ENCODE measurements around the gene PTK6.

Gene PTK6

DNA sequence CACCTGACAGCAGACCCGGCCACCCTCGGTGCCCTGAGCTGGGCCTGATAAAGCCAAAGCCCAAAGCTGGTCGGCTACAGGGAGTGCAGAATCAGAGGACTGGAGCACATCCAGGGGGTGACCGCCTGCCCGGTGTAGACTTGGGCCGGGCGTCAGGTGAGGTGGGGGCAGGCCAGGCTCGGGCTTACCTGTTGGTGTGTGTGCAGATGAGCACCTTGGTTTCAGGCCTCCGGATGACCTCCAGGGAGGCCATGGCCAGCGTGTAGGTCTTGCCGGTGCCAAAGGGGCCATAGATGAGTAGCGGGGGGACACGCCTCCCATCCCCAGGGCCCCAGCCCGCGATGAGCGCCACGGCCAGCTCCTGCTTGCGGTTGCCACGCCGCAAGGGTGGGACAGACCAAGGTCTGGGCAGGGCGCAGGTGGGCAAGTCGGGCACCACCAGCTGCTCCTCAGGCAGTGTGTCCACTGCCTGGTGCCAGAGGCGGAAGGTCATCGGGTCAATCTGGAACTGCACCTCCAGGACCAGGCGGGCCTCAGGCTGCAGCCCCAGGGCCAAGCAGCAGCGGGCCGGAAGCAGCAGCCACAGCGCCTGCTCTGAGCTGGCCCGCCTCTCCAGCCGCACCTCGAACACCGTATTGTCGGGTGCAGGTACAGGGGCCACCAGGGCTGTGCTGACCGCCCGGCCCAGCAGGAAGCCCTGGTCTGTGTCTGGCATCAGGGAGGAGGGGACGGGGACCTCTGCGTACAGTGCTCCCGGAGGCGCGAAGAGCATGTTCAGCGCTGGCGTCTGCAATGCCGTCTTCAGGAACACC lies 31.2 kb upstream of the PTK6 start:
- Histone ChIP-seq H3K4me1 (ENCODE audit: control insufficient read depth, insufficient read depth, low read length, poor library complexity, severe bottlenecking) (no peaks in the 10 kb centered on the region), H3K9me3 (ENCODE audit: control insufficient read depth, low read length) (no peaks in the 10 kb centered on the region), H3K27ac (ENCODE audit: low read depth, low read length, severe bottlenecking) (no peak overlapping the region), H3K4me3 (ENCODE audit: extremely low read depth, insufficient read depth, low read length, poor library complexity, severe bottlenecking) (no peak overlapping the region), H3K36me3 (ENCODE audit: control insufficient read depth, insufficient read depth, low read length) (no peaks in the 10 kb centered on the region)
- 95% methylated on average over 33 to 43 of the region's 43 CpGs for WGBS, 2 experiments (ENCODE audit: insufficient coverage in 2 of 2)

DNA sequence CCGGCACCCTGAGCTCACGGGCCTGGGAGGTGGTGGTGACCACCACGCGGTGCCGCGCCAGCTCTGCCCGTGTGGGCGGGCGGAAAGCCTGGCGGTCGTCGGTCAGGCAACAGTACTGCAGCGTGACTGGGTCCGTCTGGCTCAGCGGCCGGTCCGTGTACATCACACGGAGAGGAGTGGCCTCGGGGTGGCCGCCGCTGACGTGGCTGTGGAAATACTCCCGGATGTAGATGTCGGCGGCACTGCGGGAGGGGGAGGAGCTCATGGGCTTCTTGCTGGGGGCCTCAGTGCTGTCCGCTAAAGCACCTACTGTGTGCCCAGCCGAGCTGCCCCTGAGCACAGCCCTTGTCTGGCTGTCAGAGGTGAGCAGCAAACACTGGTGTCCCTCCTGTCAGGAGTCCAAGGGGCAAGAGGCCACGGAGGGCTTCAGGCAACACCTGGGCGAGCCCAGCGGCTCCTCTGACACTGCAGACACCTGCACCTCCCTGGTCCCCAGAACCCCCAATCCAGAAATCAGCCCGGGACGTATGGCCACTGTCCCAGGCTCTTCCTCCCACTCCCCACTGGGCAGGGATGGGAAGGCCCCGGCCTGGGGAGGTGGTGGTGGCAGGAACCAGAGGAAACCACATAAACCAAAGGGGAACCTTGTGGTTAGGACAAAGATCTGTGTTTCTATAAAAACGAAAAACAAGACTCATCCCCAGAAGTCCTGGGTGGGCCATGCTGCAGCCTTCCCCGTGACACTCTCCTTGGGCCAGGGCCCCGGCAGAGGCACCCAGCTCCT lies 30.4 kb upstream of the PTK6 start:
- Histone ChIP-seq H3K36me3 (ENCODE audit: control insufficient read depth, insufficient read depth, low read length) (peaks cover 3% of the 10 kb centered on the region), H3K27ac (ENCODE audit: low read depth, low read length, severe bottlenecking) (no peak overlapping the region), H3K9me3 (ENCODE audit: control insufficient read depth, low read length) (no peaks in the 10 kb centered on the region), H3K4me3 (ENCODE audit: extremely low read depth, insufficient read depth, low read length, poor library complexity, severe bottlenecking) (no peak overlapping the region), H3K4me1 (ENCODE audit: control insufficient read depth, insufficient read depth, low read length, poor library complexity, severe bottlenecking) (no peaks in the 10 kb centered on the region)
- 94% methylated on average over 32 to 36 of the region's 37 CpGs for WGBS, 2 experiments (ENCODE audit: insufficient coverage in 2 of 2)

DNA sequence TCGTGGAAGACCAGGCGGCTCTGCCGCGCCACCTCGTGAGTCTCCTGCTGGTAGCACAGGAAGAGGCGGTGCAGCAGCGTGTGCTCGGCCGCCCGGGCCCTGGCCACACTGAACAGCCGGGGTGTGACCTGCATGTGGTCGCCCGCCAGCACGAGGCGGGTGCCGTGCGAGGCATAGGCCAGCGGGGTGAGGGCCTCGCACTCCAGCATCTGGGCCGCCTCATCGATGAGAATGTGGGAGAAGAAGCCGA lies 29.9 kb upstream of the PTK6 start:
- Histone ChIP-seq H3K4me1 (ENCODE audit: control insufficient read depth, insufficient read depth, low read length, poor library complexity, severe bottlenecking) (no peaks in the 10 kb centered on the region), H3K4me3 (ENCODE audit: extremely low read depth, insufficient read depth, low read length, poor library complexity, severe bottlenecking) (no peak overlapping the region), H3K27ac (ENCODE audit: low read depth, low read length, severe bottlenecking) (no peak overlapping the region), H3K36me3 (ENCODE audit: control insufficient read depth, insufficient read depth, low read length) (peaks cover 3% of the 10 kb centered on the region), H3K9me3 (ENCODE audit: control insufficient read depth, low read length) (no peaks in the 10 kb centered on the region)
- 97% methylated on average over 21 to 22 of the region's 22 CpGs for WGBS, 2 experiments (ENCODE audit: insufficient coverage in 2 of 2)

- Histone ChIP-seq H3K9me3 (ENCODE audit: control insufficient read depth, low read length) (no peaks in the 10 kb centered on the region), H3K27ac (ENCODE audit: low read depth, low read length, severe bottlenecking) (no peak overlapping the region), H3K4me3 (ENCODE audit: extremely low read depth, insufficient read depth, low read length, poor library complexity, severe bottlenecking) (no peak overlapping the region), H3K36me3 (ENCODE audit: control insufficient read depth, insufficient read depth, low read length) (peaks cover 8% of the 10 kb centered on the region), H3K4me1 (ENCODE audit: control insufficient read depth, insufficient read depth, low read length, poor library complexity, severe bottlenecking) (no peaks in the 10 kb centered on the region)
- 91% methylated on average over 42 of the region's 46 CpGs for WGBS, 2 experiments (ENCODE audit: insufficient coverage in 2 of 2)
These were observed 29.4 kb upstream of the PTK6 start for GRCh38 chr20:63566395-63567135.

DNA sequence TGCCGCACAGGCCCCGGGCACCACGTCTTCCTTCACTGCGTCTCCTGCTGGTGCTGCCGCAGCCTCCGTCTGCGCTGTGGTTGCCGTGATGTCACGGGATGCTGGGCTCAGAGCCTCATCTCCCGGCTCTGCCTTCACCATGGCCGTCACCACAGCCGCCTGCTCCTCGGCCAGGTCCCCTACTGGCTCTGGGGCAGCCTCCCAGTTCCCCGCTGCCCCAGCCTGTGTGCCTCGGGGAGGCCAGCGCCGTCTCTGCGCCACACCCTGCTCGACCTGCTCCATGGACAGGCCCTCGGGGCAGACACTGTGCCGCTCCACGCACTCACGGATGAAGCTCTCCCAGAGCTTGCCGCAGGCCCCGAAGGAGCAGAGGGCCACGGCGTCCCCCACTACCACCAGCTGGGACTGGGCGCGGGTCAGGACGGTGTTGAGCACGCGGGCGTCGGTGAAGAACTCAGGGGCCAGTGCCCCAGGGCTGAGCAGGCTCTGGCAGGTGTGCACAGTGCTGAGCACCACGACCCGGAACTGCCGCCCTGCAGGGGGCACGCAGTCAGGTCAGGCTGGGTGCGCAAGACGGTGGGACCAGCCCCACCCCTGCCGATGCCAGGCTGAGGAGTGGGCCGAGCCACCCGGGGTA lies 28.6 kb upstream of the PTK6 start:
- Histone ChIP-seq H3K4me3 (ENCODE audit: extremely low read depth, insufficient read depth, low read length, poor library complexity, severe bottlenecking) (no peak overlapping the region), H3K9me3 (ENCODE audit: control insufficient read depth, low read length) (no peaks in the 10 kb centered on the region), H3K27ac (ENCODE audit: low read depth, low read length, severe bottlenecking) (no peak overlapping the region), H3K4me1 (ENCODE audit: control insufficient read depth, insufficient read depth, low read length, poor library complexity, severe bottlenecking) (no peaks in the 10 kb centered on the region), H3K36me3 (ENCODE audit: control insufficient read depth, insufficient read depth, low read length) (peaks cover 15% of the 10 kb centered on the region)
- WGBS, 2 experiments (ENCODE audit: insufficient coverage in 2 of 2): 96 to 97% methylated on average over 30 to 40 of the region's 43 CpGs

GRCh38 chr20:63565021-63565698 lies 28.0 kb upstream of the PTK6 start:
- Histone ChIP-seq H3K9me3 (ENCODE audit: control insufficient read depth, low read length) (no peaks in the 10 kb centered on the region), H3K4me3 (ENCODE audit: extremely low read depth, insufficient read depth, low read length, poor library complexity, severe bottlenecking) (no peak overlapping the region), H3K36me3 (ENCODE audit: control insufficient read depth, insufficient read depth, low read length) (peaks cover 16% of the 10 kb centered on the region), H3K4me1 (ENCODE audit: control insufficient read depth, insufficient read depth, low read length, poor library complexity, severe bottlenecking) (no peaks in the 10 kb centered on the region), H3K27ac (ENCODE audit: low read depth, low read length, severe bottlenecking) (no peak overlapping the region)
- WGBS, 2 experiments (ENCODE audit: insufficient coverage in 2 of 2): 97% methylated on average over 61 of the region's 61 CpGs

- Histone ChIP-seq H3K36me3 (ENCODE audit: control insufficient read depth, insufficient read depth, low read length) (peaks cover 16% of the 10 kb centered on the region), H3K4me1 (ENCODE audit: control insufficient read depth, insufficient read depth, low read length, poor library complexity, severe bottlenecking) (no peaks in the 10 kb centered on the region), H3K9me3 (ENCODE audit: control insufficient read depth, low read length) (no peaks in the 10 kb centered on the region), H3K4me3 (ENCODE audit: extremely low read depth, insufficient read depth, low read length, poor library complexity, severe bottlenecking) (no peak overlapping the region), H3K27ac (ENCODE audit: low read depth, low read length, severe bottlenecking) (no peak overlapping the region)
- 96 to 97% methylated on average over 59 to 62 of the region's 62 CpGs for WGBS, 2 experiments (ENCODE audit: insufficient coverage in 2 of 2)
These were observed 27.0 kb upstream of the PTK6 start for GRCh38 chr20:63564036-63564810.

DNA sequence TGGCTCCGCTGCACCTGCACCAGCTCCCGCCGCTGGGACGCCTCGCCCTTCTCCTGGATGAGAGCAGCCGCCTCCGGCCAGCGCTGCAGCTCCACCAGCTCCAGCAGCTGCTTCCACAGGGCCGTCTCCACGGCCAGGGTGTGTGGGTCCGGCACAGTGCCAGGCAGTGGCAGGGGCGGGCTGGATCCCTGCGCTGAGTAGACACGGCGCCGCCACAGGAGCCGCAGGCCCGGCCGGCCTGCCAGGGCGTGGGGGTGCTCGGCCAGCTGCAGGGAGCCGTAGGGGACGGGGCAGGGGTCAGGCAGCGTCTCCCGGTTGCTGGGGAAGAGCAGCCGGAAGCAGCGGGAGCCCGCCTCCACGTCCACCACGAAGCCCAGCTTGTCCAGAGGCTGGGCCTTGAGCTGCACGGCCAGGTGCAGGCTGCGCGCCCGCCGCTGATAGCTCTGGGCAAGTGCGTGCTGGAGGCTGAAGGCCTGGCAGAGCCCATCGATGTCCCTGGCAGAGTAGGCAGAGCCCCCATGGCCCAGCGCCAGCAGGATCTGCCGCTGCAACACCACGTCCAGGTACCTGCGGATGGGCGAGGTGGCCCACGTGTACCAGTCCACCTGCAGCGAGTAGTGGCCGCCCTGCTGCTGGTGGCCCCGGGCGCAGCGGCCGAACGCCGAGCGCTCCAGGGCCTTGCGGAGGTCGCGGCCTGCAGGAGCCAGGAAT lies 26.2 kb upstream of the PTK6 start:
- H3K4me1 ChIP-seq (ENCODE audit: control insufficient read depth, insufficient read depth, low read length, poor library complexity, severe bottlenecking): no peaks in the 10 kb centered on the region
- peaks cover 16% of the 10 kb centered on the region for H3K36me3 ChIP-seq (ENCODE audit: control insufficient read depth, insufficient read depth, low read length)
- no peak overlapping the region for H3K27ac ChIP-seq (ENCODE audit: low read depth, low read length, severe bottlenecking)
- 94 to 96% methylated on average over 52 of the region's 55 CpGs for WGBS, 2 experiments (ENCODE audit: insufficient coverage in 2 of 2)
- H3K9me3 ChIP-seq (ENCODE audit: control insufficient read depth, low read length): no peaks in the 10 kb centered on the region
- no peak overlapping the region for H3K4me3 ChIP-seq (ENCODE audit: extremely low read depth, insufficient read depth, low read length, poor library complexity, severe bottlenecking)

DNA sequence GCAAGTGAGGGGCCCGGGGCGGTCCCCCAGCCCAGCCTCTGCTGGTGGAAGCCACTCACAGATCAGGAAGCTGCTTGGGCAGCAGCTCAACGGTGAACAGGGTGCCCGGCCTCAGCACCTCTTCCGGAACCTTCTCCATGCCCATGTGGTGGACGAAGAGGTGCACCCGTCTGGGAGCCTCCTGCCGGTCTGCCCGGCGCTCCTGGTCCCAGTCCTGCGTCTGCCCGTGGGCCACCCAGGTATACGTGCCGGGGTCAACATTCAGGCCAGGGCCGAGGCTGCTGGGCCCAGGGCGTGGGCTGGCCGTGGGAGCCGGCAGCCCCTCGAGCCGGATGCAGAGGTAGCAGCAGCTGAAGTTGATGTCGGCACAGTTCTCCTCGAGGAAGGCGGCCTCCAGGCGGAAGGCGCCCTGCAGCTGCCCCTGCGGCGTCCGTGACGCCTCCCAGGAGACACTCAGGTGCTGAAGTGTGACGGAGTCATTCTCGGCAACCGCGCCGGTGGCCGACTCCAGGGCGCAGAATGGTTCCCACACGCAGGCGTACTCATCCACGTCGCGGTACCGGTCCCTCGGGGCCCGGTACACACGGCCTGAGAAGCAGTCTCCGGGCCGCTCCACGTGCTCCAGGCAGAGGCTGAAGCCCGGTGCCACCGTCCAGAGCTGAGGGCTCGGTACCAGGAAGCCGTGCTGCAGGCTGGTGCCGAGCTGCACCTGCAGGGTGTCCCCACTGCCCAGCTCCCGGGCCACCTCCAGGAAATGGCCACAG lies 25.5 kb upstream of the PTK6 start:
- Histone ChIP-seq H3K4me1 (ENCODE audit: control insufficient read depth, insufficient read depth, low read length, poor library complexity, severe bottlenecking) (no peaks in the 10 kb centered on the region), H3K4me3 (ENCODE audit: extremely low read depth, insufficient read depth, low read length, poor library complexity, severe bottlenecking) (no peak overlapping the region), H3K27ac (ENCODE audit: low read depth, low read length, severe bottlenecking) (no peak overlapping the region), H3K9me3 (ENCODE audit: control insufficient read depth, low read length) (no peaks in the 10 kb centered on the region), H3K36me3 (ENCODE audit: control insufficient read depth, insufficient read depth, low read length) (peaks cover 16% of the 10 kb centered on the region)
- 93 to 96% methylated on average over 53 to 54 of the region's 54 CpGs for WGBS, 2 experiments (ENCODE audit: insufficient coverage in 2 of 2)
